Esophagus (tissue), 2 donors: ENCODE results near the gene SDSL. TPM values are rescaled to one million over a fixed set of nuclear protein-coding genes. Genes with fewer than 3 reads are reported as not detected.

Experiments
- H3K27ac ChIP-seq, 2 donors: one replicate each; pipeline ENCODE4 v1.5.1; 2013; ENCODE audit warnings: low read depth in 2 of 2, mild to moderate bottlenecking in 2 of 2, inconsistent platforms in 1 of 2, low read length in 1 of 2, moderate library complexity in 1 of 2
- H3K27me3 ChIP-seq, 2 donors: one replicate each; pipeline ENCODE4 v1.6.1; 2013; ENCODE audit warnings: low read length in 2 of 2, control low read depth in 1 of 2, mild to moderate bottlenecking in 1 of 2; ENCODE audit not compliant: insufficient read depth in 2 of 2, control insufficient read depth in 1 of 2
- H3K36me3 ChIP-seq, 2 donors: one replicate each; pipeline ENCODE4 v1.6.1; 2013; ENCODE audit warnings: low read length in 1 of 2; ENCODE audit not compliant: control insufficient read depth in 2 of 2, insufficient read depth in 2 of 2
- H3K4me1 ChIP-seq, 2 donors: one replicate each; pipeline ENCODE4 v1.6.1; 2013; ENCODE audit warnings: low read length in 1 of 2; ENCODE audit not compliant: control insufficient read depth in 2 of 2, insufficient read depth in 2 of 2
- H3K4me3 ChIP-seq, 2 donors: one replicate each; pipeline ENCODE4 v1.5.1; 2013; ENCODE audit warnings: low read length in 2 of 2, mild to moderate bottlenecking in 2 of 2, low read depth in 1 of 2, moderate library complexity in 1 of 2
- H3K9me3 ChIP-seq, 2 donors: one replicate each; pipeline ENCODE4 v1.6.1; 2013; ENCODE audit warnings: mild to moderate bottlenecking in 2 of 2, low read depth in 1 of 2, low read length in 1 of 2, moderate library complexity in 1 of 2; ENCODE audit not compliant: control insufficient read depth in 2 of 2, insufficient read depth in 1 of 2
- WGBS, 2 donors: extraction: QIAGEN DNeasy Blood & Tissue Kit; methylation state at CpG; one replicate each; pipeline ENCODE4 v1.1.7; 2013; 5-methylcytosine and 5-hydroxymethylcytosine counted together
- polyA plus RNA-seq, 2 donors: library from polyadenylated mRNA; stranded (reverse); fragments of 200-250 nt; gene quantifications; one replicate each; pipeline ENCODE4 v1.2.3, GENCODE V29; 2013
- donor health status: healthy with polysubstance abuse.
- donor health status: Bipolar disorder and iron deficiency.

The SDSL gene
- polyA plus RNA-seq, 2 donors, result 0.65 to 1.3 TPM

DNA sequence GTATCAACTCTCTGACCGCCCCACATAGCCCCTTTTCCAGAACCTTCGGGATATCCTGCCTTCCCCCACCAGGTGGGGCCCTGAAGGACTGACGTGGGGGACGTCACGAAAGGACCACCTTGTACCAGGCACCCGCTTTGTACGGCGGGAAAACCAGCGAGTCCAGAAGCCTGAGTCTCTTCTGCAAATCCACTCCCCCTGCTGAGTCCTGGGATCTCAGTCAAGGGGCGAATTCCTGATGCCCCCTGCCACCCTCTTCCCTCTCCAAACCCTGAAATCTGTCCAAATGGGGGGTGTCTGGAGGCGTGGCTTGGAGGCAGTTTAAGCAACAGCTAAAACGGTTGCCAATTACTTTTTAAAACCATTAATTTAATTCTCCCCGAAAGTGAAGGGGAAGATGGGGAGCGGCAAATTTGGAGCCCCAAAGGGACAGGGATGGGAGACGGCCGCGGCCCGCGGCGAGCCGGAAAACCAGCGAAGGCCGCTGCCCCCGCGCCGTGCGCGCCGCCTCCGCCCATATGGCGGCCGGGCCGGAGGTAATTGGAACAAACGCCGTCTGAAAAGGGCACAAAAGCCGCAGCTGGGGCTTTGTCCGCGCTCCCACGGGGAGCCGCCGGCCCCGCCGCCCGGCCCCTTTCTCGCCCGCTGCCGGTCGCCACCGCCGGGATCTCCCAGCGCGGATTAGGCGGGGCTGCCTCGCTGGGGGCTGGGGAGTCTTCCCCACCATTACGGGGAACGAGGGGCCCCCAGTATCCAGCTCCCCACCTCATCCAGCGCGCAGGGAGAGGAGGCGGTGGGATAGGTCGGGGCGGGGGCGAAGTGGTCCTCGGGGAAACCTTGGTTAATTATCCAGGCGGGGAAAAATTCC lies 42.9 kb downstream of the SDSL start:
- no peaks in the 10 kb centered on the region for H3K36me3 ChIP-seq
- 2 to 3% methylated on average over 50 to 64 of the region's 64 CpGs for WGBS, 2 donors
- peaks cover 0 to 2% of the 10 kb centered on the region in 2 donors for H3K9me3 ChIP-seq
- H3K4me3 ChIP-seq, result peak overlapping the region in 1 of 2 donors; percentile 21
- H3K27ac ChIP-seq, result no peak overlapping the region
- H3K27me3 ChIP-seq, result peaks cover 19 to 52% of the 10 kb centered on the region in 2 donors
- peaks cover 16 to 19% of the 10 kb centered on the region in 2 donors for H3K4me1 ChIP-seq

DNA sequence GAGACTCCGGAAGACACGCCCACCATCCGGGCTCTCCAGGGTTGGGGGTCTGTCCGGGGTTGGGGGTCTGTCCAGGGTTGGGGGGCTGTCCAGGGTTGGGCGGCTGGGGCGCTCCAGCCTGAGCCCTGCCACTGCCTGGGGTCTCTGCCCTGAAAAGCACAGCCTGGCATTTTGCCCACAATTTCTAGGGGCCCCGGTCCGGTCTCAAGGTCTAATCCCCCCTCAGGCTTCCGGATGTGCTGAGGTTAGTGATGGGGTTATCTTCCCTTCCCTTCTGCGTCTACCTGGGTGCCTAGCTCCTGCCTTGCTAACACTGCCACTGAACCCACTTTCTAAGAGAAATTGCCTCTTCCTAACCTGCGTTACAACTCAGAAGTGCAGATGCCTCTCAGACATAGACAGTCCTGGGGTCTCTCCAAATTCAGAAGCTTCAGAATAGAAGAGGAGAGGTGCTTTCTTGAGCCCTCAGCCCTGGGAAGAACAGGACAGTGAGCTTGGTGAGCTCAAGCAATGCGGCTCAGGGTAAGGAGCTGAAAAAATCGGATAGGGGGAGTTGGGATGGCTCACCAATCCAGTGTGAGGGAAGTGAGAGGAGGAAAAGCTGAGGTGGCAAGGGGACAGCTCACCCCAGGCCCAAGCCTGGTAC lies 43.8 kb downstream of the SDSL start:
- peaks cover 16 to 19% of the 10 kb centered on the region in 2 donors for H3K4me1 ChIP-seq
- H3K27me3 ChIP-seq, result peaks cover 19 to 52% of the 10 kb centered on the region in 2 donors
- H3K27ac ChIP-seq, result no peak overlapping the region
- 5 to 8% methylated on average over 13 of the region's 13 CpGs for WGBS, 2 donors
- peaks cover 0 to 2% of the 10 kb centered on the region in 2 donors for H3K9me3 ChIP-seq
- H3K36me3 ChIP-seq, result no peaks in the 10 kb centered on the region
- H3K4me3 ChIP-seq, result no peak overlapping the region

DNA sequence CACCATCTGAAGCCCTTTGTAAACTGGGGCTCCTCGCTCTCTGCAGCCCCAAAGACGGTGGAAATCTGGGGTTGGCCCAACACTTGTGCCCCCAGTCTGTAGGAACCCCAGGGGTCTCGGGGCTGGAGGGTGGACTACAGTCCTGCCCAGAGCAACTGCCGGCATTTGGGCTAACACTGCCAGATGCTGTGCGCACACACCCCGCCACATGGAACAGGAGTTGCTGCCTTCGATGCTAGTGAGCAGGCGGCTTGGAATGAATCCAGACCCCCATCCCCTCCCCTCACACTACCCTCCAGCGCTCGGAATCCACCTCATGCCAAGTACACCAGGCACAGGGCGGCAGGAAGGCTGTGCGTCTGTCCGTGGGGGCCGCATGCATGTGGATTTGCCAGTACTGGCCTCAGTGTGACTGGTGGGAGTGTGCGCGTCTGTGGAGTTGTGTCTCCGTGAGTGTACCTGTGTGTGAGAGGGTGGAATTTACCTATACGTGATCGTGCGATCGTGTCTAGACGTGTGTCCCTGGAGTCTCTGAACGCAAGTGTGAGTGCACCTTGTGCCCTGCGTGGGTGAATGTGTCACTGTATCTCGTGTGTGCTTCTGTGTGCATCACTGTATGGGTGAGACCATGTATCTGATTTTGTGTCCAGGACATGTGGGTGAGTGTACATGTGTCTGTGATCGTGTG lies 44.4 kb downstream of the SDSL start:
- Histone ChIP-seq H3K4me1 (peaks cover 16 to 19% of the 10 kb centered on the region in 2 donors), H3K27me3 (peaks cover 19 to 59% of the 10 kb centered on the region in 2 donors), H3K27ac (no peak overlapping the region), H3K9me3 (peaks cover 0 to 2% of the 10 kb centered on the region in 2 donors), H3K4me3 (no peak overlapping the region), H3K36me3 (no peaks in the 10 kb centered on the region)
- WGBS, 2 donors, result 5 to 8% methylated on average over 26 of the region's 26 CpGs

- WGBS, 2 donors, result 3% methylated on average over 31 of the region's 31 CpGs
These were observed 44.9 kb downstream of the SDSL start for GRCh38 chr12:113467142-113467501.

DNA sequence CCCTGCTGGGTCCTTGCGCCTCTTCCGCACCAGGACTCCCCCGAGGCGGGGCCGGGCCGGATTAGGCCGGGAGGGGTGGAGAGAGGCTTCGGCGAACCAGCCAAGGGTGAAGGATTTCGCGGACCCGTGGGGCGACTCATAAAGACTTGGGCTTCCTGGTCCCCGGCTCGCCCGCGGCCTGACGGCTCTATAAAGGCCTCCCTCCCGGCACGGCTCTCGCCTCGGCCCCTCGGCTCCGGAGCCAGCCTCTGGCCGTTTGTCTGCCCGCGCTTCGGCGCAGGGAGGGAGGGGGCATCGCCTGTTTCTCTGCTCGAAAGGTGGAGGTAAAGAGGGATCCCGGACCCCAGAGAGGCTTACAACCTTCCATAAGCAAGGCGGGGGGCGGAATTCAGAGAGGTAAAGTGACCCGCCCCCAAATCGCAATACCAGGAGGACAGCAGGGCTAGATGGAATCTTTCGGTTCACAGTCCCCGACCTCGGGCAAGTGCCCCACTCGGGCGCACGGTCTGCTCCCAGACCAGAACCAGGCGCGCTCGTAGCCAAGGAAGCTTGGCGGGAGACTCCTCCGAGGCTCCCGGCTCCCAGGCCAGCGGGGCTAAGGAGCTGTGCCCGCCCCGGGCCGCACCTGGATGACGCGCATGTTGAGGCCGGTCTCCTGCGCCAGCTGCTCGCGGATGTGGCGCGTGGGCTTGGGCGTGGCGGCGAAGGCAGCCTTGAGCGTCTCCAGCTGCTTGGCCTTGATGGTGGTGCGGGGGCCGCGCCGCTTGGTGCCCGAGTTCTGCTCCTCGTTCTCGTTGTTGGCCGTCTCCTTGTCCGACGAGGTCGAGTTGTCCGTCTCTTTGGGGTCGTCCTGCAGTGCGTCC lies 45.6 kb downstream of the SDSL start:
- 1 to 2% methylated on average over 77 to 78 of the region's 78 CpGs for WGBS, 2 donors
- H3K4me1 ChIP-seq, result peaks cover 16 to 19% of the 10 kb centered on the region in 2 donors
- H3K4me3 ChIP-seq, result peak overlapping the region; percentile 16 to 28
- H3K27me3 ChIP-seq, result peaks cover 19 to 65% of the 10 kb centered on the region in 2 donors
- H3K27ac ChIP-seq, result no peak overlapping the region
- no peaks in the 10 kb centered on the region for H3K36me3 ChIP-seq
- peaks cover 0 to 4% of the 10 kb centered on the region in 2 donors for H3K9me3 ChIP-seq

More at GRCh38 chr12:113467142-113467501, 44.9 kb downstream of the SDSL start:
- H3K4me3 ChIP-seq, result peak overlapping the region; percentile 16 to 28
- H3K4me1 ChIP-seq, result peaks cover 16 to 19% of the 10 kb centered on the region in 2 donors
- H3K27ac ChIP-seq, result no peak overlapping the region
- no peaks in the 10 kb centered on the region for H3K36me3 ChIP-seq
- H3K9me3 ChIP-seq, result peaks cover 0 to 2% of the 10 kb centered on the region in 2 donors
- H3K27me3 ChIP-seq, result peaks cover 19 to 60% of the 10 kb centered on the region in 2 donors

DNA sequence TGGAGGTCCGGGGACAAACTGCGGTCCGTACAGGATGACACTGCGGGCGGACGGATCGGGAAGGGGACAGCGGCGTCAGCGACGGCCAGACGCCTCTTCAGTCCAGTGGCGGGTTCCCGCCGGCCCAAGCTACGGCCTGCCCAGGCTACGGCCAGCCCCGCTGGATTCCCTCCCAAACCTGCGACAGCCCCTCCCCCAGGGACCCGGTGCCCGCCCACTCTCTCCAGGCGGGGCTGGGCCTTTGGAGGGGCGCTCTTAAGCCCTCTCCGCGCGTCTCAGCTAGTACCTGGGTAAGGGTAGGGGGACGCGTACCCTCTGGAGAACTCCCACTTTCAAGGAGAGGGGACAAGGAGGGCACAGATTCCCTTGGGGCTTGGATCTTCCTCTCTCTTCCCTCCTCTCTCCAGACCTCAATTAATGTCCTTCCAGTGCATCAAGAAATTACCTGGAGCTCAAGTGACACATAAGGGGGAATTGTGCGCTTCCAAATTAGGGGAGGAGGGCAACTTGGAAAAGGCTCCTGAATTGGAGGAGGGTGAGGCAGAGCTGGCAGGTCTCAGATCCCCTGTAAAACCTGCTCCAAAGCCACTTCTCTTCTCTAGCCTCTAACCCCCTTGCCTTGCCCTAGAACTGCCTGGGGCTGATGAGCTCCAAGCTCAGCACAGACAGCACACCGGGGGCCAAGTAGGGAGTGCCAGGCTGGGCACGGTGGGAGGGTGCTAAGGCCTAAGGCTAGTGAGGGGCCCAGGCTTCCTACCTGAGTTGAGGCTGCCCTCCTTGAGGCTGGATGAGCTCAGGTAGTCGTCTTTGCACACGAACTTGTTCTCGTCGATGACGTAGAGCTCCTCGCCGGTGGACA lies 46.4 kb downstream of the SDSL start:
- no peak overlapping the region for H3K27ac ChIP-seq
- H3K27me3 ChIP-seq, result peaks cover 19 to 57% of the 10 kb centered on the region in 2 donors
- 3% methylated on average over 38 of the region's 38 CpGs for WGBS, 2 donors
- peaks cover 13 to 17% of the 10 kb centered on the region in 2 donors for H3K4me1 ChIP-seq
- peaks cover 0 to 4% of the 10 kb centered on the region in 2 donors for H3K9me3 ChIP-seq
- H3K36me3 ChIP-seq, result no peaks in the 10 kb centered on the region
- H3K4me3 ChIP-seq, result no peak overlapping the region

DNA sequence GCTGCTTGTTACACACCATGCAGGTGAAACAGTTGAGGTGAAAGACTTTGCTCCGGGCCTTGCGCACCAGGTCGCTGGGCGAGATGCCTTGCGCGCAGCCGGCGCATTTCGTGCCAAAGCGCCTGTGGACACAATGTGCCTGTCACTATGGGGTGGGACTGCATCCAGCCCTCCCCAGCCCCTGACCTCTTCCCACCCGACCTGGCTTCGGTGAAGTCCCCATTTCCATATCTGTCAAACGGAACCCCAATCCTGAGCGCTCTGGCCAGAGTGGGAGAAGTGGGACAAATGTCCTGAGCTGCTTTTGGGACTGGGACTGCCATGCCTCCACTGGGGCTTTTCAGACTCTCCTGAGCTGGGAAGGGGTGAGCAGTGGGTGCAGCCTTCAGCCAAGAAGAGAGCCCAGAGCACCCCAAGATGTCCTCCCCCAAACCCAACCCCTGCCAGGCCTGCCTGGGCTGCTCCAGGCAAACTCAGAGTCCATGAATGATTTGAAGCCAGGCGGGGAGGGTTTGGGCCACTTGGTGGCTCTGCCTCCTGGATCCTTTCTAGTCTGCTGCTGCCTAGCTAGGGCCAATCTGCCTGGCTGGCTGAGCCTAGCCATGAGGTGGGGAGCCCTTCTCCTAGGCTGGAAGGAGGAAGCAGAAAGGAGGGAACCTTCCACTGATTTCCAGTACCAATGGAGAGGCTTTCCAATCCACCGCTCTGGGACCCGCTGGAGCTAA lies 47.2 kb downstream of the SDSL start:
- no peak overlapping the region for H3K4me3 ChIP-seq
- no peak overlapping the region for H3K27ac ChIP-seq
- H3K36me3 ChIP-seq, result no peaks in the 10 kb centered on the region
- H3K4me1 ChIP-seq, result peaks cover 10 to 11% of the 10 kb centered on the region in 2 donors
- H3K9me3 ChIP-seq, result peaks cover 0 to 4% of the 10 kb centered on the region in 2 donors
- 7% methylated on average over 17 of the region's 17 CpGs for WGBS, 2 donors
- peaks cover 23 to 52% of the 10 kb centered on the region in 2 donors for H3K27me3 ChIP-seq
